BE2C (cell line): ENCODE data around the gene OPCML.

Experiments
- DNase-seq: peaks from one replicate; pipeline ENCODE4 v3.0.0-alpha.2; 2020
- H3K27me3 ChIP-seq: fragments of 250-450 bp; sonication (Bioruptor Pico); 2 replicates; pipeline ENCODE4 v1.5.1; 2020; ENCODE audit warnings: mild to moderate bottlenecking
- H3K36me3 ChIP-seq: fragments of 250-450 bp; sonication (Bioruptor Pico); 2 replicates; pipeline ENCODE4 v1.5.1; 2020; ENCODE audit warnings: mild to moderate bottlenecking
- H3K4me1 ChIP-seq: fragments of 250-450 bp; sonication (Bioruptor Pico); 2 replicates; pipeline ENCODE4 v1.5.1; 2020
- H3K4me3 ChIP-seq: 2 replicates; pipeline ENCODE4 v1.5.1; 2011; ENCODE audit warnings: low read depth, low read length
- H3K9me3 ChIP-seq: fragments of 250-450 bp; sonication (Bioruptor Pico); 2 replicates; pipeline ENCODE4 v1.5.1; 2020
- CTCF ChIP-seq: IDR thresholded peaks from 2 replicates; pipeline ENCODE4 v1.5.1; 2012; ENCODE audit warnings: mild to moderate bottlenecking, low read depth, low read length

The OPCML gene

GRCh38 chr11:132520199-132520598, 1012.1 kb downstream of the OPCML start:
- H3K4me1 ChIP-seq: no peaks in the 10 kb centered on the region
- H3K27me3 ChIP-seq: no peaks in the 10 kb centered on the region
- no peak overlapping the region for H3K4me3 ChIP-seq
- no peak for TF ChIP-seq CTCF
- DNase-seq: no peak
- H3K36me3 ChIP-seq: no peaks in the 10 kb centered on the region
- no peaks in the 10 kb centered on the region; the same call in 1 of the 2 replicates for H3K9me3 ChIP-seq

GRCh38 chr11:132519241-132519815, 1013.0 kb downstream of the OPCML start:
- no peaks in the 10 kb centered on the region for H3K36me3 ChIP-seq
- no peak overlapping the region for H3K4me3 ChIP-seq
- DNase-seq: no peak
- TF ChIP-seq CTCF: no peak
- H3K27me3 ChIP-seq: no peaks in the 10 kb centered on the region
- no peaks in the 10 kb centered on the region; the same call in 1 of the 2 replicates for H3K9me3 ChIP-seq
- no peaks in the 10 kb centered on the region for H3K4me1 ChIP-seq

GRCh38 chr11:132504501-132505041, 1027.7 kb downstream of the OPCML start:
- H3K9me3 ChIP-seq: no peaks in the 10 kb centered on the region; the same call in 1 of the 2 replicates
- no peak overlapping the region for H3K4me3 ChIP-seq
- no peaks in the 10 kb centered on the region for H3K36me3 ChIP-seq
- no peaks in the 10 kb centered on the region for H3K27me3 ChIP-seq
- DNase-seq: no peak
- TF ChIP-seq CTCF: no peak
- no peaks in the 10 kb centered on the region for H3K4me1 ChIP-seq

DNA sequence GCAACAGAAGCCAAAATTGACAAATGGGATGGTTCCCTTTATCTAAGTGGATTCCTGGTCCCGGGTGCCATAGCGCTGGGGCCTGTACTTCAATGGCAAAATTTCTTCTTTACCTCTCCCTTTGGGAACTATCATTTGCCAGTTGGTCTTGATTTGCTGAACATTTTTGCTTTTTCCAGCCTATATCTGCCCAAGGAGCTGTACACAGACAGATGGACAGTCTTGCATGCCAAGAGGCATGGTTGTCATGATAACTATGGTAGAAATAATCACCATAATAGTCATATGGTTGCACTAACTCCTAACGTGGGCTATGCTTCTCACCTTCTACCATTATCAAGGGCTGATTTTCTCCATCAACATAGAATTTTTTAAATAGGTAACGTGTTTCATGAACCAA, 1030.9 kb downstream of the OPCML start:
- Histone ChIP-seq H3K4me3 (no peak overlapping the region), H3K9me3 (peaks cover 3% of the 10 kb centered on the region; the same call in 1 of the 2 replicates), H3K36me3 (no peaks in the 10 kb centered on the region), H3K4me1 (no peaks in the 10 kb centered on the region), H3K27me3 (no peaks in the 10 kb centered on the region)
- DNase-seq: no peak
- TF ChIP-seq CTCF: no peak

- H3K4me1 ChIP-seq: no peaks in the 10 kb centered on the region
- H3K9me3 ChIP-seq: peaks cover 3% of the 10 kb centered on the region; the same call in 1 of the 2 replicates
- no peak overlapping the region for H3K4me3 ChIP-seq
- no peak for TF ChIP-seq CTCF
- H3K27me3 ChIP-seq: no peaks in the 10 kb centered on the region
- no peaks in the 10 kb centered on the region for H3K36me3 ChIP-seq
- no peak for DNase-seq
Observed at GRCh38 chr11:132499661-132500060, 1032.6 kb downstream of the OPCML start.

- H3K36me3 ChIP-seq: no peaks in the 10 kb centered on the region
- no peaks in the 10 kb centered on the region for H3K4me1 ChIP-seq
- TF ChIP-seq CTCF: no peak
- H3K4me3 ChIP-seq: no peak overlapping the region
- H3K9me3 ChIP-seq: peaks cover 3% of the 10 kb centered on the region; the same call in 1 of the 2 replicates
- no peak for DNase-seq
- no peaks in the 10 kb centered on the region for H3K27me3 ChIP-seq
Observed at GRCh38 chr11:132496341-132496740, 1036.0 kb downstream of the OPCML start.
